Ammon's horn (tissue), 1 donor: Measurements from ENCODE around the gene ZKSCAN8.

Experiments
- DNase-seq: peaks from one replicate; pipeline ENCODE4 v3.0.0-alpha.2; 2016; ENCODE audit warnings: low spot score

Gene ZKSCAN8

DNA sequence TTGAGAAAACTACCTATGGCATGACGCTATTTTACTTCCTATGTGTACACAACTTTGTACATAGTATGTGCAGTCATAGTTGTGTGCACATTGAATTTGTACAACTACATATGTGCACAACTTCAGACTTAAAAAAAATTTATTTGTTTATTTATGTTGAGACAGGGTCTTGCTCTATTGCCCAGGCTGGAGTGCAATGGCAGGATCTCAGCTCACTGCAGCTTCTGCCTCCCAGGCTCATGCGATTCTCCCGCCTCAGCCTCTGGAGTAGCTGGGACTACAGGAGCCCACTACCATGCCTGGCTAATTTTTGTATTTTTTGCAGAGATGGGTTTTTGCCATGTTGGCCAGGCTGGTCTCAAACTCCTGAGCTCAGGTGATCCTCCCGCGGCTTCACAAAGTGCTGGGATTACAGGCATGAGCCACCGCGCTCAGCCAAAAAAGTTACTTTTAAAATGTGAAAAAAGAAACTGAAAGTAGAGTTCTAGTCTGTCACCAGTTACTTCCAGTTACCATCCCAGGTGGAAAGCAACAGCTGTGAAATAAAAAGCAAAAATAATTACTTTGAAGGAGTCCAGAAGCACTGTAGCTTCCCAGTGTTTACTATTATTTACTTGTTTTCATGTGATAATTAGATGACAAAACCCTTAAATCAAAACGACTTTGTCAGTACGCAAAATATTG lies 1.7 kb upstream of the ZKSCAN8 start:
- DNase-seq = no peak

DNA sequence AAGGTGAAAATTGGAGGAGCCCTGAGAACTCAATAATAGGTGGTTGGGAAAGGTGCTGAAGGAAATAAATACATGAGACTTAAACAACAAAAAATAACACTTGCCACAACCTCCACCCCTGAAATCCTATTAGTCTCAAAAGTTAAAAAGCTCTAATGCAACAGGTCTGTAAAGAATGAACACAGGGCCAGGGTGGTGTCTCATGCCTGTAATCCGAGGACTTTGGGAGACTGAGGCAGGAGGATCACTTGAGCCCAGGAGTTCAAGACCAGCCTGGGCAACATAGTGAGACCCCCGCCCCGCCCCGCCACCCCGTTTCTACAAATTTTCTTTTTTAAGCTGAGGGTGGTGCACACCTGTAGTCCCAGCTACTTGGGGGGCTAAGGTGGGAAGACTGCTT lies 1.1 kb upstream of the ZKSCAN8 start:
- no peak for DNase-seq

DNA sequence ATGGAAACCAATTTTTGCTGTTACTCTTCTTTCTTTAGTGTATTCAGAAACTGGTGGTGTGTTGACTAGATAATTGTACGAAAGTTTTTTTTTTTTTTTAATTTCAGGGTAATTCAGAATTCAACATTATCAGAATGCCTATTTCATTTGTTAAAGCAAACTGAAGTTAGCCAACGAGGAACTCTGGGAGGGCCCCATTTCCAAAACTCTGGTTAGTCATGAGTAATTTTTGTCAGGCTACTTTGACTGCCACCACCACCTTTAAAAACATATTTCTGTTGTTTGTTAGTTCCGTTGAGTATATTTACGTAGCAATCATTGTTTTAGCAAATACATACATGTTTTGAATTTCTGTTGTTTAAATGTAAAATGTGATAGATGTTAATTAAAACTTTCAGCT lies 763 bp downstream of the ZKSCAN8 start:
- no peak for DNase-seq

DNA sequence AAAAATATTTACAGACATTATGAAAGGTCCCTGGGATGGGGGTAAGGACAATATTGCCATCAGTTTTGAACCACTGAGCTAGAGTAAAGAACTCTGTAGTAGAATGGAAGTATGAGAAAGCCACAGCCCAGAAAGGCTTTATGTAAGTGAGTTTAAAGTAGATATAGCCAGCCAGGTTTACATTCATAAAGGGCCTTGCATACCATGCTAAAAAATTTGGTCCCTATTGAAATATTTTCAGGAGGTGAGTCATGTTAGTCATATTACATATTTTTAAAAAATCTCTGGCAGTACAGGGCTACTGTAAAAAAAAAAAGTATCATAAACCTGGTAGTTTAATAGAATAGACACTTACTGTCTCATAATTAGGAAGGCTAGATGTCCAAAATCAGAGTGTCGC lies 3.5 kb downstream of the ZKSCAN8 start:
- no peak for DNase-seq

DNA sequence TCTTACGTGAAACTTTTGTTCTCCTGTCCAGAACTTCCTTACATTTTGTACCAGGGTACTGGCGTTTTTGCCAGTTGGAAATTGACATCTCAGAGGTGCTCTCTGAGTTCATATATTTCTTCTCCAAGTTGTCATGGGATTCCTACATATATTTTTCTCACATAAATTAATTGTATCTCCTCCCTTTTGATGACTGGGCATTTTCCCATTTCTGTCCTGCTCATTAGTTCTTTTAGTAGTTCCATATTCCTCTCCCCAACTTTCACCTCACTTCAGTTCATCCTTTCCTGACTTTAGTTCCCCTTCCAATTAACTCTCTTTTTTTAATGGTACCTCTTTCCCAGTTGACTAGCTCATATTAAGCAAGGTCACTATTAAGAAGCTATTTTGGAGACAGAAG lies 10.8 kb downstream of the ZKSCAN8 start:
- DNase-seq = no peak

DNA sequence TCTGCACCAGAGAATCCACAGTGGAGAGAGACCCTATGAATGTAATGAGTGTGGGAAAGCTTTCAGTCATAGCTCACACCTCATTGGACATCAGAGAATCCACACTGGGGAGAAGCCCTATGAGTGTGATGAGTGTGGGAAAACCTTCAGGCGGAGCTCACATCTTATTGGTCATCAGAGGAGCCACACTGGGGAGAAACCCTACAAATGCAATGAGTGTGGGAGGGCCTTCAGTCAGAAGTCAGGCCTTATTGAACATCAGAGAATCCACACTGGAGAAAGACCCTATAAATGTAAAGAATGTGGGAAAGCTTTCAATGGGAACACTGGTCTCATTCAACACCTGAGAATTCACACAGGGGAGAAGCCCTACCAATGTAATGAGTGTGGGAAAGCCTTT lies 11.9 kb downstream of the ZKSCAN8 start:
- no peak for DNase-seq

GRCh38 chr6:28154357-28154756 lies 12.7 kb downstream of the ZKSCAN8 start:
- DNase-seq = no peak

- DNase-seq = no peak
Observed at GRCh38 chr6:28158318-28158717, 16.6 kb downstream of the ZKSCAN8 start.

DNA sequence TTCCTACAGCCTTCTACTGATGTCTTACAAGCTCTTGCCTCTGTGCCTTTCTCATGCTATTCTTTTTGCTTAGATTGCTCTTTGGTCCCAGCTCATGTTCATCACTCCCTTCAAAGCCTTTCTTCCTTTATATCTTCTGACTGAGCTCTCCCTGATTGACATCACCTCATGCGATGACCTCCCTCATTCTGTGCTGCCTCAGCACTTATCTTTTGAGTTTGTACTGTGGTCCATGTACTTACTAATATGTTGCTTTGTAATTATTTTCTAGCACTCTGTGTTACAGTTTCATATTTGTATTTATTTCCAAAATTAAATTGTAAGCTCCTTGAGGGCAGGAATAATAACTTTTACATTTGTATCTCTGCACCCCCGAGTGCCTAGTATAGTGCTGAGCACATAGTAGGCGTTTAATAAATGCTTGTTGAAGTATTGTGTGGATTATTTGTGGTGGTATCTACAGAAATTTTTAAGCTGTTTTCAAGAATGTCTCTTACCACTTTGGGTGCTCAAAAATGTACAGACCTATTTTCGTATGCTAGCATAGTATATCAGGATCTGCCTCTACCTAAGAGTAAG lies 17.4 kb downstream of the ZKSCAN8 start:
- no peak for DNase-seq

- no peak for DNase-seq
Observed at GRCh38 chr6:28160233-28160632, 18.6 kb downstream of the ZKSCAN8 start.

DNA sequence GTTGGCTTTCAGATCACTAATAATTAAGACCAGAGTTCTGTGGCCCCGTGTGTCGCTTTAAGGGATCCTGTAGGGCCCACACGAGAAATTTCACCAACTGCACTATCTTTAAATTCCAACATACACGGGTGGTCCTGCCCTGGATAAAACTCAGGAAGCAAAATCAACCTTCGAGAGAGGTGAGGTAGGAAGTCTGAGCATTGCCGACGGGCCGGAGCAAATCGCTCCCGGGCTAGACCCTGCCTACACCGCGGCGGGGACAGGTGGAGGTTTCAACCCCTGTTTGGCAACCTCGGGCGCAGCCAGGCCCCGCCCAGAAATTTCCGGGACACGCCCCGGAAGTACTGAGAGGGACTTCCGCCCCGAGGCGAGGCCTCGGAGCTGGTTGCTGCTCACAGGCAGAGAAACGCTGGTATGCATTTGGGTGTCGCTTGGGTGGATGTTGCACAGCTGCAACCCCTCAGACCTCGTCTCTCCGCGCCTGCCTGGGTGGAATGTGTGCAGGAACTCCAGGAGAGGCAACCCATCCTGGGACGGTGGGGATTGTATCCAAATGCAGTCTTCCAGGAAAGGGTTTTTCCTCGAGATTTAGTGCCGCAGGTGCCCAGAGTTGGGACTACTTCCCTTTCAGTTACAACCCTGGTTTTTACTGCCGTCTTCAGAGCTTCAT lies 19.9 kb downstream of the ZKSCAN8 start:
- peak; percentile 33 for DNase-seq

DNA sequence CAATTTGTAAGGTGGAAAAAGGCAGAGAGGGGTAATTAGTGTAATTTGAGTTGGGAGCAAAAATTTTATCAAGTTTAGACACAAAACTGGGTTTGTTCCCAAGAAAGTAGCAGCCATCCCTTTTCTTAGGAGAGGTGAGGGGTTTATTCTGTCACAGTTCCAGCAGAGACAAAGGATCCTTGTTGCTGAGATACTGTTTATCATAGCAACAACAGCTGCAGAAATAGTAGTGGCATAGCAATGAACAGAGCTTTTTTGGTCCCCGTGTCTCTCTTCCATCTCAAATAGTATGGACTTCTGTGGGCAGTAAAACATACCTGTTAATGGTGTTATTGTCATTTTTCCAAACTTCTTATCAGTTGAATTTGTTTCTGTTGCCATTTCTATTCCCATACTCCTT lies 23.9 kb downstream of the ZKSCAN8 start:
- no peak for DNase-seq

GRCh38 chr6:28167068-28167467 lies 25.4 kb downstream of the ZKSCAN8 start:
- DNase-seq = no peak

- DNase-seq = no peak
Observed at GRCh38 chr6:28167926-28168325, 26.2 kb downstream of the ZKSCAN8 start.

GRCh38 chr6:28171271-28171670 lies 29.6 kb downstream of the ZKSCAN8 start:
- DNase-seq = no peak

- DNase-seq = no peak
Observed at GRCh38 chr6:28172006-28172405, 30.3 kb downstream of the ZKSCAN8 start.

- no peak for DNase-seq
Observed at GRCh38 chr6:28176373-28176772, 34.7 kb downstream of the ZKSCAN8 start.

GRCh38 chr6:28182255-28182654 lies 40.6 kb downstream of the ZKSCAN8 start:
- DNase-seq = no peak

DNA sequence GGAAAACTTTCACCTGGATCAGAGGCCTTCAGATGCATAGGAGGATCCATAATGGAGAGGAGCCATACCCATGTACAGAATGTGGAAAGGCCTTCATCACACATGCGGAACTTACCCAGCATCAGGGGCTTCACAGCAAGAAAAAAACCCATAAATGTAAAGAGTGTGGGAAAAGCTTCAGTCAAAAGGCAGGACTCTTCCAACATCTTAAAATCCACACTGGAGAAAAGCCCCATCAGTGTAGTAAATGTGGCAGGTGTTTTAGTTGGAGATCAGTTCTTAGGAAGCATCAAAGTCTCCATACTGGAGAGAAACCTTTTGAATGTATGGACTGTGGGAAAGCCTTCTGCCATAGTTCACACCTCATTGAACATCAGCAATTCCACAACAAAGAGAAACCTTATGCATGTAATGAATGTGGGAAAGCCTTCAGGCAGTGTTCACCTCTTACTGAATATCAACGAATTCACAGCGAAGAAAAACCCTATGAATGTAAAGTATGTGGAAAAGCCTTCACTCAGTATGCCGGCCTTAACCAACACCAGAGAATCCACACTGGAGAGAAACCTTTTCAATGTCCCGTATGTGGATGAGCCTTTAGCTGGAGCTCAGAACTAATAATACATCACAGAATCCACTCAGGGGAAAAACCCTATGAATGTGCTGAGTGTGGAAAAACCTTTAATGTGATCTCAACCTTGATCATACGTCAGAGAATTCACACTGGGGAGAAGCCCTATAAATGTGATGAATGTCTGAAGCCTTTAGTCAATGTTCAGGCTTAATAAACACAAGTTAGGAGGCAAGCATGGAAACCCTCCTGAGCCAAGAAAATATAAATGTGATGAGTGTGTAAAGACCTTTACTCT lies 46.7 kb downstream of the ZKSCAN8 start:
- DNase-seq = no peak

- no peak for DNase-seq
Observed at GRCh38 chr6:28200020-28200419, 58.3 kb downstream of the ZKSCAN8 start.

DNA sequence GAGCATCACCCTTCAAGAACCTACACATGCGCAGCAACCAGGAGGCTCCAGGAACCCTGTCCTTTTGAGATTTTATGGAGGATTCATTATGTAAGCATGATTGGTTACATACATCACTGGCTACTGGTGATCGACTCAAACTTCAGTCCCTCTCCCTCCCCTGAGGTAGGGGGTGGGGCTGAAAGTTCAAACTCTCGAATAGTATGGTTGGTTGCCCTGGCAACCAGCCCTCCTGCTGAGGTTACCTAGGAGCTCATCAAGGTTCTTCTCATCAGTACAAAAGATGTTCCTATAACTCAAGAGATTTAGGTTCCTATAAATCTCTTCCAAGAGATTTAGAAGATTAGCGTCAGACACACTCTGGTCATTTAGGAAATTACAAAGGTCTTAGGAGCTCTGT lies 61.5 kb downstream of the ZKSCAN8 start:
- no peak for DNase-seq

- no peak for DNase-seq
Observed at GRCh38 chr6:28205879-28206278, 64.2 kb downstream of the ZKSCAN8 start.

GRCh38 chr6:28206527-28206926 lies 64.8 kb downstream of the ZKSCAN8 start:
- no peak for DNase-seq
